Caco-2 (cell line): Measurements from ENCODE around the gene CD14. TPM values are rescaled to one million over a fixed set of nuclear protein-coding genes. Genes with fewer than 3 reads are reported as not detected.
"Not testable (repeated sequence)": the region's sequence is repeated elsewhere in the genome, so short reads cannot be mapped to it uniquely, and the experiment has no call there.

Source experiments
- BruUV-seq: library from RNA; stranded (reverse); fragments of 400-500 nt; replicated peaks from 2 replicates; lab custom pipeline; 2021; lab: Mats Ljungman, UMichigan
- CTCF ChIA-PET: fragments of 300-600 bp; sonication (Branson Sonifier 250); formaldehyde crosslinking; loops from one replicate; lab custom pipeline; 2022; ENCODE audit warnings: antibody characterized with exemption; lab: Charles Lee
- POLR2A ChIA-PET: fragments of 300-600 bp; sonication (Branson Sonifier 250); formaldehyde crosslinking; loops from one replicate; lab custom pipeline; 2022; ENCODE audit warnings: antibody characterized with exemption; lab: Charles Lee
- DNase-seq, 2 experiments: peaks; one replicate each; pipeline versions ENCODE4 v3.0.0 to v3.0.0-alpha.2; 2020 to 2022
- H3K27me3 ChIP-seq: replicated peaks from 2 replicates; pipeline ENCODE4 v1.6.0; 2011; ENCODE audit warnings: low read length; ENCODE audit not compliant: control insufficient read depth, insufficient read depth
- H3K36me3 ChIP-seq: 2 replicates; pipeline ENCODE4 v1.5.1; 2011; ENCODE audit warnings: low read length; ENCODE audit not compliant: control insufficient read depth, insufficient read depth
- H3K4me1 ChIP-seq: fragments of 250-450 bp; sonication (Bioruptor Pico); 2 replicates; pipeline ENCODE4 v1.5.1; 2020; ENCODE audit warnings: mild to moderate bottlenecking
- H3K4me3 ChIP-seq: 2 replicates; pipeline ENCODE4 v1.5.1; 2011; ENCODE audit warnings: low read depth, mild to moderate bottlenecking, control low read depth, low read length
- H3K9me3 ChIP-seq: fragments of 250-450 bp; sonication (Bioruptor Pico); 2 replicates; pipeline ENCODE4 v1.5.1; 2020; ENCODE audit warnings: mild to moderate bottlenecking, moderate library complexity
- H3K27ac Mint-ChIP-seq: one replicate; pipeline ENCODE4 v1.8.0; 2022; ENCODE audit warnings: mixed read lengths; ENCODE audit not compliant: unreplicated experiment
- H3K27me3 Mint-ChIP-seq: one replicate; pipeline ENCODE4 v1.8.0; 2022; ENCODE audit warnings: mixed read lengths; ENCODE audit not compliant: insufficient read depth, unreplicated experiment
- H3K36me3 Mint-ChIP-seq: one replicate; pipeline ENCODE4 v1.8.0; 2022; ENCODE audit warnings: mild to moderate bottlenecking, mixed read lengths; ENCODE audit not compliant: insufficient read depth, unreplicated experiment
- H3K4me1 Mint-ChIP-seq: one replicate; pipeline ENCODE4 v1.8.0; 2022; ENCODE audit warnings: low read depth, mixed read lengths; ENCODE audit not compliant: unreplicated experiment
- H3K4me3 Mint-ChIP-seq: one replicate; pipeline ENCODE4 v1.8.0; 2022; ENCODE audit warnings: mild to moderate bottlenecking, moderate library complexity, mixed read lengths; ENCODE audit not compliant: unreplicated experiment
- H3K9me3 Mint-ChIP-seq: one replicate; pipeline ENCODE4 v1.8.0; 2022; ENCODE audit warnings: mixed read lengths; ENCODE audit not compliant: unreplicated experiment
- intact Hi-C: fragments of 100-400 bp; cut with micrococcal nuclease; formaldehyde crosslinking; loops from one replicate; pipeline ENCODE4 v1.10.0; 2022; ENCODE audit not compliant: unreplicated experiment
- total RNA-seq: library from RNA; stranded (reverse); gene quantifications from 2 replicates; pipeline ENCODE4 v1.2.3, GENCODE V29; 2022
- TF ChIP-seq, protein P1 (sequence below), 2 experiments: fragments of 200-600 bp in 1 of 2; IDR thresholded peaks; 1 replicate in 1 of 2; 2 replicates in 1 of 2; pipeline versions ENCODE4 v1.5.1 to v1.8.0; 2011 to 2022; ENCODE audit warnings: antibody characterized with exemption in 1 of 2, control low read depth in 1 of 2, inconsistent platforms in 1 of 2, low read depth in 1 of 2, low read length in 1 of 2, mild to moderate bottlenecking in 1 of 2, moderate library complexity in 1 of 2; ENCODE audit not compliant: insufficient read depth in 1 of 2, severe bottlenecking in 1 of 2, unreplicated experiment in 1 of 2

CD14 gene
- total RNA-seq, 1 experiment from 2014 or later, result 13.3 TPM

DNA sequence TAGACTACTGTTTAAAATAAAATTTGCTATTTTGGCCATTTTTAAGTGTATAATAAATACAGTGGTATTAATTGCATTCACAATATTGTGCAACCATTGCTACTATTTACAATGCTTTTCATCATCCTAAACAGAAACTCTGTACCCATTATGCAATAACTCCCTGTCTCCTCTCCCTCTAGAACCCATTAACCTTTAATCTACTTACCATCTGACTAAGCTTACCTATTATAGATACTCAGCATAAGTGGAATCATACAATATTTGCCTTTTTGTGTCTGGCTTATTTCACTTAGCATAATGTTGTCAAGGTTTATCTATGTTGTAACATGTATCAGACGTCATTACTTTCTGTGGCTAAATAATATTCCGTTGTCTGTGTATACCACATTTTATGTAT is 25.9 kb downstream of the CD14 start:
- H3K9me3 Mint-ChIP-seq, result peaks cover 9% of the 10 kb centered on the region
- DNase-seq, result no peak
- H3K27me3 Mint-ChIP-seq, result no peaks in the 10 kb centered on the region
- Histone ChIP-seq H3K9me3 (peaks cover 7% of the 10 kb centered on the region; the same call in 1 of the 2 replicates), H3K27me3 (no peaks in the 10 kb centered on the region), H3K4me1 (no peaks in the 10 kb centered on the region), H3K36me3 (no peaks in the 10 kb centered on the region), H3K4me3 (no peak overlapping the region)
- TF ChIP-seq, protein P1, sequence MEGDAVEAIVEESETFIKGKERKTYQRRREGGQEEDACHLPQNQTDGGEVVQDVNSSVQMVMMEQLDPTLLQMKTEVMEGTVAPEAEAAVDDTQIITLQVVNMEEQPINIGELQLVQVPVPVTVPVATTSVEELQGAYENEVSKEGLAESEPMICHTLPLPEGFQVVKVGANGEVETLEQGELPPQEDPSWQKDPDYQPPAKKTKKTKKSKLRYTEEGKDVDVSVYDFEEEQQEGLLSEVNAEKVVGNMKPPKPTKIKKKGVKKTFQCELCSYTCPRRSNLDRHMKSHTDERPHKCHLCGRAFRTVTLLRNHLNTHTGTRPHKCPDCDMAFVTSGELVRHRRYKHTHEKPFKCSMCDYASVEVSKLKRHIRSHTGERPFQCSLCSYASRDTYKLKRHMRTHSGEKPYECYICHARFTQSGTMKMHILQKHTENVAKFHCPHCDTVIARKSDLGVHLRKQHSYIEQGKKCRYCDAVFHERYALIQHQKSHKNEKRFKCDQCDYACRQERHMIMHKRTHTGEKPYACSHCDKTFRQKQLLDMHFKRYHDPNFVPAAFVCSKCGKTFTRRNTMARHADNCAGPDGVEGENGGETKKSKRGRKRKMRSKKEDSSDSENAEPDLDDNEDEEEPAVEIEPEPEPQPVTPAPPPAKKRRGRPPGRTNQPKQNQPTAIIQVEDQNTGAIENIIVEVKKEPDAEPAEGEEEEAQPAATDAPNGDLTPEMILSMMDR (IDR thresholded peaks at IDR 0.05; ENCODE audit: insufficient read depth in 1 of 2, low read depth in 1 of 2, low read length in 1 of 2, severe bottlenecking in 1 of 2, unreplicated experiment in 1 of 2), result no peak
- H3K27ac Mint-ChIP-seq, result no peak overlapping the region
- H3K4me1 Mint-ChIP-seq, result no peaks in the 10 kb centered on the region
- peaks cover 2% of the 10 kb centered on the region for H3K36me3 Mint-ChIP-seq
- BruUV-seq, result no TSS peak
- H3K4me3 Mint-ChIP-seq, result no peak overlapping the region
- ChIA-PET POLR2A (interaction anchor here (0.5 kb wide), 1 partner anchor 19 kb away, joined by 4 read pairs; no protein-coding TSS in a partner anchor), CTCF (no interaction called here)
- intact Hi-C loops, result no loop called here

GRCh38 chr5:140605879-140606278 is 27.1 kb downstream of the CD14 start:
- Mint-ChIP-seq H3K27me3 (no peaks in the 10 kb centered on the region), H3K4me3 (no peak overlapping the region), H3K36me3 (peaks cover 4% of the 10 kb centered on the region), H3K27ac (no peak overlapping the region), H3K4me1 (no peaks in the 10 kb centered on the region), H3K9me3 (peaks cover 9% of the 10 kb centered on the region)
- no peak for DNase-seq
- BruUV-seq, result no TSS peak
- intact Hi-C loops, result no loop called here
- ChIA-PET CTCF (no interaction called here), POLR2A (no interaction called here)
- no peak overlapping the region for H3K4me3 ChIP-seq
- H3K9me3 ChIP-seq, result peaks cover 6% of the 10 kb centered on the region; the same call in 1 of the 2 replicates
- H3K4me1 ChIP-seq, result no peaks in the 10 kb centered on the region
- H3K36me3 ChIP-seq, result no peaks in the 10 kb centered on the region
- TF ChIP-seq, protein P1 (IDR thresholded peaks at IDR 0.05; ENCODE audit: insufficient read depth in 1 of 2, low read depth in 1 of 2, low read length in 1 of 2, severe bottlenecking in 1 of 2, unreplicated experiment in 1 of 2), result no peak
- no peaks in the 10 kb centered on the region for H3K27me3 ChIP-seq

GRCh38 chr5:140603734-140604133 is 29.2 kb downstream of the CD14 start:
- H3K27ac Mint-ChIP-seq, result no peak overlapping the region
- no TSS peak for BruUV-seq
- POLR2A ChIA-PET, result no interaction called here

GRCh38 chr5:140603446-140603698 is 29.6 kb downstream of the CD14 start:
- CTCF ChIA-PET, H3K27me3 Mint-ChIP-seq: not testable (repeated sequence)

More at GRCh38 chr5:140603734-140604133, 29.2 kb downstream of the CD14 start:
- CTCF ChIA-PET, result no interaction called here
- intact Hi-C loops, result no loop called here
- Mint-ChIP-seq H3K27me3 (no peaks in the 10 kb centered on the region), H3K9me3 (no peaks in the 10 kb centered on the region), H3K4me1 (no peaks in the 10 kb centered on the region), H3K36me3 (peaks cover 4% of the 10 kb centered on the region), H3K4me3 (no peak overlapping the region)
- no peaks in the 10 kb centered on the region for H3K36me3 ChIP-seq
- H3K4me1 ChIP-seq, result no peaks in the 10 kb centered on the region
- H3K27me3 ChIP-seq, result no peaks in the 10 kb centered on the region
- H3K4me3 ChIP-seq, result no peak overlapping the region
- no peak for DNase-seq
- no peaks in the 10 kb centered on the region for H3K9me3 ChIP-seq
- TF ChIP-seq, protein P1 (IDR thresholded peaks at IDR 0.05; ENCODE audit: insufficient read depth in 1 of 2, low read depth in 1 of 2, low read length in 1 of 2, severe bottlenecking in 1 of 2, unreplicated experiment in 1 of 2), result no peak

More at GRCh38 chr5:140603446-140603698, 29.6 kb downstream of the CD14 start:
- H3K36me3 Mint-ChIP-seq, DNase-seq, H3K27me3 ChIP-seq, H3K36me3 ChIP-seq, H3K4me3 ChIP-seq, H3K9me3 Mint-ChIP-seq, POLR2A ChIA-PET, H3K4me3 Mint-ChIP-seq, H3K9me3 ChIP-seq, H3K27ac Mint-ChIP-seq, intact Hi-C loops, BruUV-seq, H3K4me1 Mint-ChIP-seq, H3K4me1 ChIP-seq: not testable (repeated sequence)
